Measurements from ENCODE around the gene MDGA2. TPM values are rescaled to one million over a fixed set of nuclear protein-coding genes. Genes with fewer than 3 reads are reported as not detected.

Gene MDGA2
- total and polyA plus RNA-seq, 9 of the 15 experiments (the other 6 are each of a cell fraction or from before 2014, with no cell fraction given): 0.01 to 0.18 (median 0.03) TPM; not detected in 5

GRCh38 chr14:47153746-47154145 lies 521.7 kb downstream of the MDGA2 start (continued):
- TF ChIP-seq, protein P1, sequence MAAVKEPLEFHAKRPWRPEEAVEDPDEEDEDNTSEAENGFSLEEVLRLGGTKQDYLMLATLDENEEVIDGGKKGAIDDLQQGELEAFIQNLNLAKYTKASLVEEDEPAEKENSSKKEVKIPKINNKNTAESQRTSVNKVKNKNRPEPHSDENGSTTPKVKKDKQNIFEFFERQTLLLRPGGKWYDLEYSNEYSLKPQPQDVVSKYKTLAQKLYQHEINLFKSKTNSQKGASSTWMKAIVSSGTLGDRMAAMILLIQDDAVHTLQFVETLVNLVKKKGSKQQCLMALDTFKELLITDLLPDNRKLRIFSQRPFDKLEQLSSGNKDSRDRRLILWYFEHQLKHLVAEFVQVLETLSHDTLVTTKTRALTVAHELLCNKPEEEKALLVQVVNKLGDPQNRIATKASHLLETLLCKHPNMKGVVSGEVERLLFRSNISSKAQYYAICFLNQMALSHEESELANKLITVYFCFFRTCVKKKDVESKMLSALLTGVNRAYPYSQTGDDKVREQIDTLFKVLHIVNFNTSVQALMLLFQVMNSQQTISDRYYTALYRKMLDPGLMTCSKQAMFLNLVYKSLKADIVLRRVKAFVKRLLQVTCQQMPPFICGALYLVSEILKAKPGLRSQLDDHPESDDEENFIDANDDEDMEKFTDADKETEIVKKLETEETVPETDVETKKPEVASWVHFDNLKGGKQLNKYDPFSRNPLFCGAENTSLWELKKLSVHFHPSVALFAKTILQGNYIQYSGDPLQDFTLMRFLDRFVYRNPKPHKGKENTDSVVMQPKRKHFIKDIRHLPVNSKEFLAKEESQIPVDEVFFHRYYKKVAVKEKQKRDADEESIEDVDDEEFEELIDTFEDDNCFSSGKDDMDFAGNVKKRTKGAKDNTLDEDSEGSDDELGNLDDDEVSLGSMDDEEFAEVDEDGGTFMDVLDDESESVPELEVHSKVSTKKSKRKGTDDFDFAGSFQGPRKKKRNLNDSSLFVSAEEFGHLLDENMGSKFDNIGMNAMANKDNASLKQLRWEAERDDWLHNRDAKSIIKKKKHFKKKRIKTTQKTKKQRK (IDR thresholded peaks at IDR 0.05; ENCODE audit: borderline replicate concordance, low read depth, low read length): no peak
- no peak for TF ChIP-seq IRF2 (CRISPR knock-in tag; IDR thresholded peaks at IDR 0.05)
- TF ChIP-seq, protein P2, sequence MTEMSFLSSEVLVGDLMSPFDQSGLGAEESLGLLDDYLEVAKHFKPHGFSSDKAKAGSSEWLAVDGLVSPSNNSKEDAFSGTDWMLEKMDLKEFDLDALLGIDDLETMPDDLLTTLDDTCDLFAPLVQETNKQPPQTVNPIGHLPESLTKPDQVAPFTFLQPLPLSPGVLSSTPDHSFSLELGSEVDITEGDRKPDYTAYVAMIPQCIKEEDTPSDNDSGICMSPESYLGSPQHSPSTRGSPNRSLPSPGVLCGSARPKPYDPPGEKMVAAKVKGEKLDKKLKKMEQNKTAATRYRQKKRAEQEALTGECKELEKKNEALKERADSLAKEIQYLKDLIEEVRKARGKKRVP (CRISPR knock-in tag; IDR thresholded peaks at IDR 0.05): no peak
- no peak for TF ChIP-seq TSC22D4 (tag; IDR thresholded peaks at IDR 0.05)
- TF ChIP-seq YBX1 (IDR thresholded peaks at IDR 0.05): no peak
- no peak for TF ChIP-seq HBP1 (CRISPR knock-in tag; IDR thresholded peaks at IDR 0.05)
- no peak for TF ChIP-seq CBX8 (IDR thresholded peaks at IDR 0.05; ENCODE audit: borderline replicate concordance, extremely low read depth, low read depth, low read length, poor library complexity, severe bottlenecking)
- no peak for TF ChIP-seq PRPF4 (IDR thresholded peaks at IDR 0.05; ENCODE audit: insufficient read depth, low read depth, low read length, poor library complexity, severe bottlenecking)
- no peak for TF ChIP-seq ZNF57 (CRISPR knock-in tag; IDR thresholded peaks at IDR 0.05)
- no peak for TF ChIP-seq ZNF282 (CRISPR knock-in tag; IDR thresholded peaks at IDR 0.05)

Data from K562 (cell line).